Neutrophil (primary cell): ENCODE measurements around the gene ATP5F1E.

Experiments used
- H3K27ac ChIP-seq: fragments of 200-600 bp; sonication (generic); 2 replicates; pipeline ENCODE4 v1.5.1; 2016; ENCODE audit warnings: mild to moderate bottlenecking, moderate library complexity
- H3K27me3 ChIP-seq: fragments of 200-600 bp; sonication (generic); 2 replicates; pipeline ENCODE4 v1.6.0; 2016; ENCODE audit warnings: mild to moderate bottlenecking
- H3K36me3 ChIP-seq: fragments of 200-600 bp; sonication (generic); 2 replicates; pipeline ENCODE4 v1.5.1; 2017
- H3K4me1 ChIP-seq, 2 experiments: fragments of 200-600 bp in 1 of 2; sonication (generic) in 1 of 2; 1 replicate in 1 of 2; 2 replicates in 1 of 2; pipeline versions ENCODE4 v1.5.1 to v1.6.1; 2013 to 2016; ENCODE audit warnings: low read depth in 1 of 2, low read length in 1 of 2, mild to moderate bottlenecking in 1 of 2, moderate library complexity in 1 of 2; ENCODE audit not compliant: control insufficient read depth in 1 of 2, insufficient read depth in 1 of 2
- H3K4me3 ChIP-seq, 2 experiments: fragments of 200-600 bp in 1 of 2; sonication (generic) in 1 of 2; 1 replicate in 1 of 2; 2 replicates in 1 of 2; pipeline ENCODE4 v1.5.1; 2013 to 2016; ENCODE audit warnings: low read depth in 1 of 2, low read length in 1 of 2, mild to moderate bottlenecking in 1 of 2, moderate library complexity in 1 of 2
- H3K9me3 ChIP-seq: fragments of 200-600 bp; sonication (generic); 2 replicates; pipeline ENCODE4 v1.5.1; 2016
- CTCF ChIP-seq: fragments of 200-600 bp; sonication (generic); IDR thresholded peaks from 2 replicates; pipeline ENCODE4 v1.5.1; 2016; ENCODE audit warnings: antibody characterized with exemption

ATP5F1E gene

GRCh38 chr20:59000326-59000725 lies 31.8 kb downstream of the ATP5F1E start:
- Histone ChIP-seq H3K27ac (peak overlapping the region; percentile 5), H3K27me3 (no peaks in the 10 kb centered on the region), H3K4me1 (peaks cover 25 to 27% of the 10 kb centered on the region in 2 experiments), H3K4me3 (no peak overlapping the region), H3K9me3 (no peaks in the 10 kb centered on the region), H3K36me3 (peaks cover 90% of the 10 kb centered on the region)
- no peak for TF ChIP-seq CTCF

GRCh38 chr20:58998656-58999055 lies 33.5 kb downstream of the ATP5F1E start:
- Histone ChIP-seq H3K27ac (no peak overlapping the region), H3K27me3 (no peaks in the 10 kb centered on the region), H3K4me3 (no peak overlapping the region), H3K36me3 (peaks cover 100% of the 10 kb centered on the region), H3K9me3 (no peaks in the 10 kb centered on the region), H3K4me1 (peaks cover 8 to 10% of the 10 kb centered on the region in 2 experiments)
- no peak for TF ChIP-seq CTCF

- TF ChIP-seq CTCF, result no peak
- no peaks in the 10 kb centered on the region for H3K4me1 ChIP-seq
- H3K4me3 ChIP-seq, result no peak overlapping the region
- H3K27ac ChIP-seq, result no peak overlapping the region
- no peaks in the 10 kb centered on the region for H3K27me3 ChIP-seq
- H3K9me3 ChIP-seq, result no peaks in the 10 kb centered on the region
- peaks cover 100% of the 10 kb centered on the region for H3K36me3 ChIP-seq
Measured at GRCh38 chr20:58997141-58997770, 34.9 kb downstream of the ATP5F1E start.

- H3K27ac ChIP-seq, result peak overlapping the region; percentile 6
- peaks cover 100% of the 10 kb centered on the region for H3K36me3 ChIP-seq
- H3K9me3 ChIP-seq, result no peaks in the 10 kb centered on the region
- H3K27me3 ChIP-seq, result no peaks in the 10 kb centered on the region
- no peak for TF ChIP-seq CTCF
- no peak overlapping the region for H3K4me3 ChIP-seq
- no peaks in the 10 kb centered on the region for H3K4me1 ChIP-seq
Measured at GRCh38 chr20:58996226-58996611, 35.9 kb downstream of the ATP5F1E start.

- Histone ChIP-seq H3K27ac (peak overlapping the region; percentile 58), H3K27me3 (no peaks in the 10 kb centered on the region), H3K4me1 (no peaks in the 10 kb centered on the region), H3K4me3 (no peak overlapping the region), H3K9me3 (no peaks in the 10 kb centered on the region), H3K36me3 (peaks cover 100% of the 10 kb centered on the region)
- TF ChIP-seq CTCF, result no peak
Measured at GRCh38 chr20:58995461-58996225, 36.5 kb downstream of the ATP5F1E start.
